RPMI8226 (cell line): ENCODE data around the gene DENND4C.
"Not testable (repeated sequence)": the region's sequence is repeated elsewhere in the genome, so short reads cannot be mapped to it uniquely, and the experiment has no call there.

Source experiments
- DNase-seq: peaks from one replicate; pipeline ENCODE4 v3.0.0-alpha.2; 2015

The DENND4C gene

DNA sequence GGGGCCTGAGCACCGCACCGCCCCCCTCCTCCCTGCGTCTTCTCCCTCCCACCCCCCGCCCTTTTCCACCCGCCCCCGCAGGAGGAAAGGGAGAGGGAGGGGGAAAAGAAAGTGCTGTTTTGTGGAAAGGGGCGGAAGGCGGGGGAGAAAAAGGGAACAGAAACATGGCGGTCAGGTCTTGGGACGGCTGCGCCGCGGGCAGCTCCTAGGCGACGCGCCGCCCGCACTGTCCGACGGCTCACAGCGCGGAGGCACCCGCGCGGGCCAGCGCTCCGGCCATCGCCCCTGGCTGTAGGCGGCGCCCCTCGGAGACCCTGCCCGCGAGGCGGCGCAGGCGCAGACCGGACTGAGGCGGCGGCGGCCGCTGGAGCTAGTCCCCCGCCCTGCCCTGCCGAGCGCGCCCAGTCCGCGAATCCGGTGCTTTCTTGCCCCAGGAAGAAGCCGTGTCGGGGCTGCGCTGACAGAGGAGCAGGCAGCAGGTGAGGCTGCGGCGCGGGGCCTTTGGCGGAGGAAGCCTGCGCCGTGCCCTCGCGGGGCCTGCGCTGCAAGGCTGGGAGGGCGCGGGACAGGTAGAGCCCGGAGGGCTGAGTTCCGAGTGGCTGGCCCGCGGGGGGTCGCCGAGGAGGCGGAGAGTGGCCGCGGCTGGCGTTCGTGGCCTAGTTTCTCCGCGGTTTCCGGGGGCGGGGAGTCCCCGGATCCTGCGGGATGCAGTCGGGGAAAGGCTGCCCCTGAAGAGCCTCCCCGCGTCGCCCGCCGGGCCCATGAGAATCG is at the start of gene DENND4C:
TSS of gene DENND4C (plus strand) at position 339 of the 771 bp plus-strand sequence. CDS start 45,482 bp downstream, outside the sequence.
- DNase-seq, result peak; percentile 91

DNA sequence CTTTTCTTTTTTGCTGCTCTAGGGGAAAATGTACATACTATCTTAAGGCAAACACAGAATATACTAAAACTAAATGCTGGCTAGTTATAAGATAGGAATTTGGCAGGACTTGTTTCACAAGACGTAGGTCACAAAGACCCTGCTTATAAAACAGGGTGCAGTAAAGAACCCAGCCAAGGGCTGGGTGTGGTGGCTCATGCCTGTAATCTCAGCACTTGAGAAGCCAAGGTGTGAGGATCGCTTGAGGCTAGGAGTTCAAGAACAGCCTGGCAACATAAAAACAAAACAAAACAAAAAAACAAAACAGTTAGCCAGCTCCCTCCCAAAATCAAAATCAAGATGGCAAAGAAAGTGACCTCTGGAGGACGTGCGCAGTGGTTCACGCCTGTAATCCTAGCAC is 49.5 kb upstream of the DENND4C start:
- no peak for DNase-seq

DNA sequence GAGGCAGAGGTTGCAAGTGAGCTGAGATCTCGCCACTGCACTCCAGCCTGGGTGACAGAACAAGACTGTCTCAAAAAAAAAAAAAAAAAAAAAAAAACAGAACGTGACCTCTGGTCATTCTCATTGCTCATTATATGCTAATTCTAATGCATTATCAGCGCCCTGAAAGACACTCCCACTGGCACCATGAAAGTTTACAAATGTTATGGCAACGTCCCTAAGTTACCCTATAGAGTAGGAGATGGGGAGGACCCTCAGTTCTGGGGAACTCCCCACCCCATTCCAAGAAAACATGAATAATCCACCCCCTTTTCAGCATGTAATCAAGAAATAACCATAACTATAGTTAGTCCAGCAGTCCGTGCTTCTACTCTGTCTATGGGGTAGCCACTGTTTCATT is 48.9 kb upstream of the DENND4C start:
- no peak for DNase-seq

DNA sequence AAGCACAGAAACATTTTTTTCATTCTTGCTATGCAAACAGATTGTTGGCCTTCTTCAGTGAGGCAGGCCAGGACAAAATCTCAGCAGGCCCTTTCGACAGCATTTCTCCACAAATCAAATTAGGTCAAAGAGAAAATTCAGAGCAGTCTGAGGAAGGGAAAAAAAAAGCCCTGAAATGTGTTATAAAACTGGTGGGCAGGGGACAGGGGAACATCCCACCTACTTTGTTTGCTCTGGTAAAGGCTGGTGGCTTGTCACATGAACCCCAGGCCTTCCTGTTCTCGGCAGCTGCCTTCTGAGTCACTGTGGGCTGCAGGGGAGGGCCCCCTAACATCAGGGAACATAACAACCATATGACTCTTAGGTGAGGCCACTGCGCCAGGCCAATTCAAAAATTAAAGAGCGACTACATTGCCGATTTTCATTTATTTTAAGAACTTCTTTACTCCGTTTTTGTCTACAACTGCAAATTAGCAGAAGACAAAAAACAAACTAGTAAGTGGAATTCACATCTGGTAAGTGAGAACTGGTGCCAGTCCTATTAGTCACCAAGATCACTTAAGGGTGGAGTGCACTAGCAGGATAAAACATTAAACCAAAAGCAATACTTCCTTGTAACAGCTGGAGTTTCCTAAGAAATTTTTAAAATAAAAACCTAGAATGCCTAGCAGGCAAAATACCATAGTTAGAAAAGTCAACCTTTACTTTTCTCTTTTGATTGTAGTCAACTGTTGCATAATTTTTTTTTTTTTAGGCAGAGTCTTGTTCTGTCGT is 46.2 kb upstream of the DENND4C start:
- peak; percentile 48 for DNase-seq

GRCh38 chr9:19185191-19185590 is 45.3 kb upstream of the DENND4C start:
- no peak for DNase-seq

- no peak for DNase-seq
These were observed 44.3 kb upstream of the DENND4C start for GRCh38 chr9:19186232-19186631.

DNA sequence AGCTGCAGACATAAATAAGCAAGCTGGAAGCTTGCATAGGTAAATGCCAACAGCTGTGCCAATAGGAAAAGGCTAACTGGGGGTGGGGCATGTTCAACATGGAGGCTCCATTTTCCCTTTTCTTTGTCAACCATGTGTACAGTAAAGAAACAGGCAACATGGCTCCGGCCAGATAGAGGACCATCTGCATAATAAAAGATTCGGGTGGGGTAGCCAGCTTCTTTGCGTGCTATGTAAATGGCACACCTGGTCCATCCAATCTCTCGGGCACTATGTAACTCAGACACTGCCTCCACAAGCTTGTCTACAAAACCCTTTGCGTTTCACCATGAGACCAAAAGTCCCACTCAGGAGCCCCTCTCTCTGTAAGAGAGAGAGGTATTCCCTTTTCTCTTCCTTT is 41.7 kb upstream of the DENND4C start:
- DNase-seq, result no peak

DNA sequence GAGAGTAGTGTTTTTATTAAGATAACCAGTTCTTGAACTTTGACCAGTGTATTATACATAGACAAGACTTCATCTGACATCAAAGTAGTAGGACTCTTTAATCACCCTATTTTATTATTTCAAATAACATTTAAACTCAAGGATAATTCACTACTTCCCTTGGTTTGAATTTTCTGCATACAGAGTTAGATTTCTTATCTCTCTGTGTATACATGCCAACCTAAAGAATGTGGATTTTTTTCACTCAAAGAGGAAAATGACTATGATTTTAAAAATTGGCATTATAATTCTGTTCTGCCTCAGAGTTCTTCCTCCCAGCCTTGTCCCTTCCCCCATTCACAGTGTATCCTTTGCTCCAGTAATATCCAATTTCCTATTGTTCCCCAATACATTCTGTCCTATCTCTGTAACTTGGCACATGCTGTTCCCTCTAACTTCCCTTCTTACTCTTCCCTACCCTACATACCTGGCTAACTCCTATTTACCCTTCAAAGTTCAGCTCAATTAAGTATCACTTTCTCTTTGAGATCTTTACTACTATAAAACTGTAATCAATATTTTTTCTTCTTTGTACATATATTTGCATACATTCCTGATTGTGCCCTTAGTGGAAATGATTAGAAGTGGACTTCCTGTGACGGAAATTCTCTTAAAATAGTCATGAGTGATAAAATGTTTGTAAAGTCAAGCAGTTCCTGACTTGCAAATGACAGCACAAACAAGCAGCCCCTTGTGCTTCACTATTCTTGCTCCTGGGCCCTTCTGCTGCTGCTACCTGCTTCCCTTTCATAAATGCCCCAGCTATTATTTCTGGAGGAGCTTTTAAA is 38.1 kb upstream of the DENND4C start:
- no peak for DNase-seq

GRCh38 chr9:19193029-19193324 is 37.5 kb upstream of the DENND4C start:
- DNase-seq, result no peak

GRCh38 chr9:19193358-19193973 is 37.0 kb upstream of the DENND4C start:
- not testable (repeated sequence) for DNase-seq

DNA sequence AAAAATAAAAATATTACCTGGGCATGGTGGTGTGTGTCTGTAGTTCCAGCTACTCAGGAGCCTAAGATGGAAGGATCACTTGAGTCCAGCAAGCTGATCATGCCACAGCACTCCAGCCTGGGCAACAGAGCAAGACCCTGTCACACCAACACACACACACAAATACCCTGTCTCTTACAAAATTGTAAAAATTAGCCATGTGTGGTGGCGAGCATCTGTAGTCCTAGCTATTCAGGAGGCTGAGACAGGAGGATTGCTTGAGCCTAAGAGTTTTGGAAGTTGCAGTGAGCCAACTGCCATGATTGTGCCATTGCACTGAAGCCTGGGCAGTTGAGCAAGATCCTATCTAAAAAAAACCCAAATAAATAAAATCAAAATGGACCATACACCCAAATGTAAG is 32.1 kb upstream of the DENND4C start:
- DNase-seq, result no peak

DNA sequence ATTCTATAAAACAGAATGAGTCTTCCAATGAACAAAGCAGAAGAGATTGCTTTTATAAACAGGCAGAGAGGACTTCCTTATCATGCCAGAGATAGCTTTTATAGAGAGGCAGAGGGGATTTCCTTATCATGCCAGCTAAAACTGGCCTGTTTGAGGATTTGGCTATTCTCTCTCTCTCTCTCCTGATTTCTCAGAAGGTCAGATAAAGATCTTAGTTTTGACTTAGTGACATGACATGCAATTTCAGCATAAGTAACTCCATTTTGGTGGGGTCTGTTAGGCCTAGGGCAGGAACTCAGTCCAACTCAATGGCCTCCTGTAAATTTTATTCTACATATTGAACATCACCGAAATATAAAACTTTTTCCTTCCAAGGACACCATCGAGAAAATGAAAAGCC is 31.5 kb upstream of the DENND4C start:
- DNase-seq, result no peak

- no peak for DNase-seq
These were observed 30.3 kb upstream of the DENND4C start for GRCh38 chr9:19200229-19200628.

- no peak for DNase-seq
These were observed 28.3 kb upstream of the DENND4C start for GRCh38 chr9:19201899-19202891.

DNA sequence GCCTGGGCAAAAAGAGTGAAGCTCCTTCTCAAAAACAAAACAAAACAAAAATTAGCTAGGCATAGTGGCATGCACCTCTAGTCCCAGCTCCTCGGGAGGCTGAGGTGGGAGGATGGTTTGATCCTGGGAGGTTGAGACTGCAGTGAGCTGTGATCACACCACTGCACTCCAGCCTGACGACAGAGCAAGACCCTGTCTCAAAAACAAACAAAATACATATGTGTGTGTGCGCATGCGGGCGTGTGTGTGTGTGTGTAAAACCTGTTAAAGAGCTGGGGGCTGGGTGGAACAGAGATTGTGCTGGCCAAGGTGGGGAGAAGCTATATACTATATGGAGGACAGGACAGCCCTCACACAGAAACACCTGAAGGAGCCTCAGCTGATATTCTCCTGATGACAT is 27.4 kb upstream of the DENND4C start:
- DNase-seq, result no peak

- DNase-seq, result no peak
These were observed 21.8 kb upstream of the DENND4C start for GRCh38 chr9:19208653-19209052.

DNA sequence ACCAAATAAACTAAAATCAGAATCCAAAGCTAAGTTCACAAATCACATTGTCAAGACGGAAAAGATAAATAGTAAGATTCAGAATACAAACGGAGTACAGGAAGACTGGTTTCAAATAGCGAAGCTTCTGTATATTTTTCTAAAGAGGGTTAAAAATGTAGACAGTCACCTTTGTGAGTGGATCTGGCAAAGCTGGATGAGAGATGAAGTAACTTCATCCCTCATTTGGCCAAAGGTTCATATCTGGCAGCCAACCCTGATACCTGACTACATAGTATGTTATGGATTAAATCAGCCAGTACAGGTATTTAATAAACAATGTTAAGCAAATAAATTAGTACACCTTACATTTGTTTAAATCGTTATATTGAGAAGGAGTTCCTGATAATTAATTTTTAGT is 21.3 kb upstream of the DENND4C start:
- no peak for DNase-seq

- no peak for DNase-seq
These were observed 16.7 kb upstream of the DENND4C start for GRCh38 chr9:19213823-19214222.

DNA sequence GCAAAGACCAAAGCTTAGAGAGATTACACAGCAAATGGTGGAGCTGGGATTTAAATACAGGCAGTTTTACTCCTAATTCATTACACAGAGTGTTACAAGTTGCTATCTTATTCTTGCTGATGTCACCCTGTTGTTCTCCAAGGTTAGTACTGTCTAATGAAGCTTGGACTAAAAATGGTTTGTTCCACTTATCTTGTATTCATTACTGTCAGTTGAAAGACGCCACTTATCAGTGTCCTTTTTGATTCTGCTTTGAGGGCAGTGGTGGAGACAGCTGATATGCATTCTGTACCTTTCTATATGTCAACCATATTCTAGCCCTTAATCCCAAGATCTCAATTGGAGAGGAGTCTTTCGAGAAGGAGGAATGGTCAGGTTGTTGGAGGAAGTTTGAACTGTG is 14.0 kb upstream of the DENND4C start:
- no peak for DNase-seq

GRCh38 chr9:19221326-19221725 is 9.2 kb upstream of the DENND4C start:
- DNase-seq, result no peak

GRCh38 chr9:19223724-19224123 is 6.8 kb upstream of the DENND4C start:
- DNase-seq, result no peak

DNA sequence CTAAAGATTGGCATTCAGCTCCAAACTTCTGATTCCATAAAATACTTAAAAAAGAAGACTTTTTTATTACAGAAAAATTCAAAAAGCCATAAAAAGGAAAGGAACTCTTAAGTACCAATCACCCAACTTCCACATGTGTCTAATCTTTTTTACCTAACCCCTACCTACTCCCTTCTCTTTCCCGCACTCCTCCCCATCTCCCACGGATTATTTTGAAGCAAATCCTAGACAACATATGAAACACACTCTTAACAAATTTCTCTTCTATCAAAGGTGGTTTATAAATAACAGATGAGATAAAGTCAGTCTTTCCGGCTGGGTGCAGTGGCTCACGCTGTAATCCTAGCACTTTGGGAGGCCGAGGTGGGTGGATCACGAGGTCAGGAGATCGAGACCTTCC is 5.9 kb upstream of the DENND4C start:
- DNase-seq, result no peak
